HG02981 (cell line): ENCODE measurements around the gene TMEM223.
"Not testable (repeated sequence)": the region's sequence is repeated elsewhere in the genome, so short reads cannot be mapped to it uniquely, and the experiment has no call there.

Source experiments
- ATAC-seq: cut with Tn5 transposase; IDR thresholded peaks from one replicate; pipeline ENCODE4 v1.9.1; 2021; ENCODE audit warnings: mild to moderate bottlenecking, moderate library complexity; ENCODE audit not compliant: unreplicated experiment

Gene TMEM223

GRCh38 chr11:62753736-62754603 is 37.8 kb downstream of the TMEM223 start, which contains the start of gene ZBTB3:
Gene ZBTB3 (minus strand): TSS chr11:62754160. CDS start chr11:62753664, 496 bp downstream.
- ATAC-seq, result peak; percentile 95

GRCh38 chr11:62752994-62753735 is 38.6 kb downstream of the TMEM223 start:
- ATAC-seq, result peak; percentile 1

GRCh38 chr11:62752177-62752785 is 39.5 kb downstream of the TMEM223 start:
- no peak for ATAC-seq

GRCh38 chr11:62749931-62750330 is 41.9 kb downstream of the TMEM223 start:
- ATAC-seq, result not testable (repeated sequence)

DNA sequence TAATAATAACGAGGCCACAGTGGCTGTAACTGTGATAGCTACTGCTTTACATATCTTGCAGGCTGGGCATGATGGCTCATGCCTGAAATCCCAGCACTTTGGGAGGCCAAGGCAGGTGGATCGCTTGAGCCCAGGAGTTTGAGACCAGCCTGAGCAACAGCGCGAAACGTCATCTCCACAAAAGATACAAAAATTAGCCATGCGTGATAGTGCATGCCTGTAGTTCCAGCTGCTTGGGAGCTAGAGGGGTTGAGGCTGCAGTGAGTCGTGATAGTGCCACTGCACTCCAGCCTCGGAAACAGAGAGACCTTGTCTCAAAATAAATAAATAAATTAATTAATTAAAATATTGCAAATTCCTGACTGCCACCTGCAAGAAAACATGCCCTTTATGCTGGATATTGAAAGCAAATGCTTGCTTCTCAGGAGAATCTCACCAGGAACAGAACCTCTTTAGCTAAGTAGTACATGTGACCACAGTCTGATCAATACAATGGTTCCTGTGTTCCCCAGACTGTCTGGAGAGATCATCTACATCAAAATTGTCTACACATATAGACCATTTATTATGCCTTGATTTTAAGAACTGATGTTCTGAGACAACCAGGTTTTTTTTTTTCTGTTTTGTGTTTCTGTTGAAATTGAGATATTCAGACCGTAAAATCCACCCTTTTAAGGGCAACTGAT is 44.2 kb downstream of the TMEM223 start:
- ATAC-seq, result no peak
